Spleen (tissue), 11 donors: Measurements from ENCODE around the gene COL1A1. TPM values are rescaled to one million over a fixed set of nuclear protein-coding genes. Genes with fewer than 3 reads are reported as not detected.
A peak's percentile ranks its signal among the peaks of the same experiment; 100 is the strongest.

Experiments
- DNase-seq: peaks from one replicate; pipeline ENCODE4 v3.0.0-alpha.2; 2020
- H3K27ac ChIP-seq, 8 donors: fragments of 200-600 bp; sonication (generic) in 7 of 8; 1 replicate in 4 of 8; 2 replicates in 4 of 8; pipeline versions ENCODE4 v1.5.0 to v1.8.0; 2016 to 2021; ENCODE audit warnings: inconsistent platforms in 4 of 8, mild to moderate bottlenecking in 4 of 8, moderate library complexity in 1 of 8
- H3K27me3 ChIP-seq, 7 donors: fragments of 200-600 bp; sonication (generic) in 6 of 7; replicated peaks in 1 of 7; 1 replicate in 4 of 7; 2 replicates in 3 of 7; pipeline versions ENCODE4 v1.5.0 to v1.8.0; 2016 to 2021; ENCODE audit warnings: inconsistent platforms in 3 of 7, mild to moderate bottlenecking in 1 of 7
- H3K36me3 ChIP-seq, 6 donors: fragments of 200-600 bp; sonication (generic) in 5 of 6; 1 replicate in 4 of 6; 2 replicates in 2 of 6; pipeline versions ENCODE4 v1.5.0 to v1.8.0; 2016 to 2021; ENCODE audit warnings: inconsistent platforms in 2 of 6
- H3K4me1 ChIP-seq, 6 donors: fragments of 200-600 bp; sonication (generic) in 5 of 6; 1 replicate in 3 of 6; 2 replicates in 3 of 6; pipeline versions ENCODE4 v1.5.0 to v1.8.0; 2016 to 2021; ENCODE audit warnings: inconsistent platforms in 3 of 6
- H3K4me3 ChIP-seq, 8 donors: fragments of 200-600 bp; sonication (generic) in 7 of 8; 1 replicate in 4 of 8; 2 replicates in 4 of 8; pipeline versions ENCODE4 v1.5.0 to v1.8.0; 2016 to 2021; ENCODE audit warnings: inconsistent platforms in 4 of 8, mild to moderate bottlenecking in 4 of 8, moderate library complexity in 2 of 8
- H3K9me3 ChIP-seq, 8 donors: fragments of 200-600 bp; sonication (generic) in 7 of 8; 1 replicate in 4 of 8; 2 replicates in 4 of 8; pipeline versions ENCODE4 v1.5.0 to v1.8.0; 2016 to 2021; ENCODE audit warnings: inconsistent platforms in 4 of 8
- CTCF ChIP-seq, 11 experiments: fragments of 200-600 bp in 7 of 11; fragments of 450-650 bp in 4 of 11; sonication (generic) in 4 of 11; IDR thresholded peaks in 8 of 11; conservative IDR thresholded peaks in 3 of 11; 1 replicate in 7 of 11; 2 replicates in 4 of 11; pipeline versions ENCODE4 v1.4.0 to v1.8.0; 2016 to 2021; ENCODE audit warnings: antibody characterized with exemption in 11 of 11, inconsistent platforms in 4 of 11, mild to moderate bottlenecking in 1 of 11
- POLR2A ChIP-seq, 3 donors: fragments of 450-650 bp; IDR thresholded peaks; one replicate each; pipeline ENCODE4 v1.5.1; 2017; ENCODE audit warnings: antibody characterized with exemption in 3 of 3, mild to moderate bottlenecking in 1 of 3
- POLR2AphosphoS5 ChIP-seq, 3 donors: sonication (generic); formaldehyde crosslinking; IDR thresholded peaks; one replicate each; pipeline ENCODE4 v1.5.1; 2017; ENCODE audit warnings: antibody characterized with exemption in 3 of 3
- WGBS, 5 donors: extraction: QIAGEN DNeasy Blood & Tissue Kit in 3 of 5; methylation state at CpG; one replicate each; pipeline versions ENCODE4 v1.1.5 to v1.1.7; 2013 to 2018; 5-methylcytosine and 5-hydroxymethylcytosine counted together
- intact Hi-C: fragments of 100-400 bp; cut with DNase I; formaldehyde crosslinking; loops from one replicate; pipeline ENCODE4 v1.15.0; 2023; ENCODE audit warnings: low total_unique reads
- polyA plus RNA-seq, 3 donors: library from polyadenylated mRNA; stranded (reverse); fragments of 200-250 nt; gene quantifications; one replicate each; pipeline ENCODE4 v1.2.1, GENCODE V29; 2013
- total RNA-seq, 7 donors: library from RNA; depleted of rRNA in 3 of 7; stranded (reverse); fragments of >200 nt in 3 of 7; fragmentation: NEBNext Ultra II Directional in 4 of 7; extraction: Animal tissue kit (Norgen Biotek cat#: 25700) in 4 of 7; gene quantifications; one replicate each; pipeline versions ENCODE4 v1.1.0 to v1.2.1, GENCODE V29; 2016 to 2021
- donor health status: healthy with polysubstance abuse.
- donor health status: DM: no; HTN: no; CAD: no; lungs with moderate emphysema.
- donor health status: DM: no; HTN: no; CAD: no.
- donor health status: Bipolar disorder and iron deficiency.
- donor health status: healthy.
- donor health status: DM: no; HTN: no; CAD: no.
- donor health status: DM: yes; HTN: yes; CAD: no.

Gene COL1A1
- total and polyA plus RNA-seq, 10 donors = 7.1 to 458 (median 46.9) TPM

GRCh38 chr17:50154604-50155003, 46.8 kb downstream of the COL1A1 start:
- Histone ChIP-seq H3K9me3 (no peaks in the 10 kb centered on the region), H3K36me3 (no peaks in the 10 kb centered on the region), H3K4me3 (no peak overlapping the region), H3K4me1 (peaks cover 32 to 62% (median 40%) of the 10 kb centered on the region in 6 donors), H3K27ac (peak overlapping the region in 7 of 8 donors; percentile 29 to 99 (median 97)), H3K27me3 (no peaks in the 10 kb centered on the region)
- DNase-seq = no peak
- TF ChIP-seq POLR2A (IDR thresholded peaks at IDR 0.05) (no peak), CTCF (IDR thresholded peaks at IDR 0.05 in 8 of 11, conservative IDR thresholded peaks at IDR 0.05 in 3 of 11) (no peak), POLR2AphosphoS5 (IDR thresholded peaks at IDR 0.05) (no peak)
- intact Hi-C loops = no loop called here
- WGBS, 5 donors = 28 to 65% (median 33%) methylated on average over 1 of the region's 1 CpG

GRCh38 chr17:50153650-50154575, 47.5 kb downstream of the COL1A1 start:
- intact Hi-C loops = no loop called here
- Histone ChIP-seq H3K27me3 (no peaks in the 10 kb centered on the region), H3K27ac (peak overlapping the region; percentile 48 to 99 (median 97)), H3K4me3 (no peak overlapping the region), H3K36me3 (no peaks in the 10 kb centered on the region), H3K4me1 (peaks cover 32 to 68% (median 40%) of the 10 kb centered on the region in 6 donors), H3K9me3 (no peaks in the 10 kb centered on the region)
- DNase-seq = peak; percentile 81
- no peak for TF ChIP-seq POLR2A (IDR thresholded peaks at IDR 0.05)
- peak in 2 of 3 donors; percentile 36 to 42 for TF ChIP-seq POLR2AphosphoS5 (IDR thresholded peaks at IDR 0.05)
- no peak for TF ChIP-seq CTCF (IDR thresholded peaks at IDR 0.05 in 8 of 11, conservative IDR thresholded peaks at IDR 0.05 in 3 of 11)
- WGBS, 5 donors = 46 to 66% (median 53%) methylated on average over 13 to 16 of the region's 16 CpGs

DNA sequence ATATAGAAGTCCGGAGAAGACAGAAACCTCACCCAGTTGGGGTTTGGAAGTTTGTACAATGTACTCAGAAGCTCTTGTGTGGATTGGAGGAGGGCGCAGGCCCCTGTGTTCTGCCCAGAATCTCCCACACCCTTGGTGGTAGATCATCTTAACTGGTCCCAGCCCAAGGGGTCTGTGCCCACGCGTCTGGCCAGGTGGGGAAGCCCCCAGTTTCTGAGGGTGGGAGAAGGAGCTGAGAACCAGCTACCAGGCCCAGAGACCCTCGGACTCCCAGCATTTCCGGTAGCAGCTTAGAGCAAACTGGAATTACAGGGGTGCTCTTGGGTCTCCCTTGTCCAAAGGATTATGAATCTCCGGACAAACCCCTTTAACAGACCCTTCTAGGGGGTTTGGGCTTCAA, 48.7 kb downstream of the COL1A1 start:
- 51 to 89% (median 77%) methylated on average over 5 to 7 of the region's 7 CpGs for WGBS, 5 donors
- Histone ChIP-seq H3K36me3 (no peaks in the 10 kb centered on the region), H3K4me1 (peaks cover 38 to 74% (median 49%) of the 10 kb centered on the region in 6 donors), H3K9me3 (no peaks in the 10 kb centered on the region), H3K4me3 (peak overlapping the region in 3 of 8 donors; percentile 88 to 98 (median 94)), H3K27ac (peak overlapping the region; percentile 73 to 99 (median 97)), H3K27me3 (no peaks in the 10 kb centered on the region)
- TF ChIP-seq POLR2AphosphoS5 (IDR thresholded peaks at IDR 0.05) (no peak), POLR2A (IDR thresholded peaks at IDR 0.05) (no peak)
- intact Hi-C loops = no loop called here
- peak; percentile 77 for DNase-seq

DNA sequence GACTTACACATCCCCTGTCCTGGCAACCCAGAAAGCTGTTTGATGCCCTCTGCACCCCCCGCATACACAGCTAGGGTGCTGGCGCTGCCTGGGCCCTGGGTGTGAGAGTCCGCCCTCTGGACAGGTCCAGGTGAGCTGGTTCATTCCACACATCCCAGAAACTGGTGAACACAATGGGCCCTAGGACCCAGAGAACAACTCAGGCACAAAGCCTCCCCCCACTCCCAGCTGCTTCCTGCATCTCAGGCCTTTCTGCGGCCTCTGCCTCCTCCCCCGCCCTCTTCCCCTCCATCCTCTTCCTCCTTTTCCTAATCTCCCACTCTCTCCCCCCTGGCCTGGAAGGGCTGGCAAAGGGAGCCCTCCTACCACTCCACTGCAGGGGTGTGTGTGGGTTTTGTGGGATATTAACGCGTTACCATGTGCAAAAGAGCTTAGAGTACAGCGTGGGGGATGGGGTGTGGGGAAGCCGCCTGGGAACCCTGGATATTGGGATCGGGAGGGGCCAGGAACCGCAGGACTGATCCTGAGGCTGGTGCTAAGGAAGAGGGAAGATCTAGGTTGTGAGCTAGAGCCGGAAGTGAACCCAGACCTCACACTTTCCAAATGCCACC, 49.4 kb downstream of the COL1A1 start:
- intact Hi-C loops = no loop called here
- peak; percentile 93 for DNase-seq
- H3K9me3 ChIP-seq = no peaks in the 10 kb centered on the region
- H3K36me3 ChIP-seq = no peaks in the 10 kb centered on the region
- TF ChIP-seq CTCF (IDR thresholded peaks at IDR 0.05 in 8 of 11, conservative IDR thresholded peaks at IDR 0.05 in 3 of 11) (peak in 3 of 11 experiments; percentile 12 to 33 (median 15)), POLR2A (IDR thresholded peaks at IDR 0.05) (no peak), POLR2AphosphoS5 (IDR thresholded peaks at IDR 0.05) (peak; percentile 56 to 72 (median 64))
- WGBS, 5 donors = 0 to 2% (median 1%) methylated on average over 10 to 12 of the region's 12 CpGs
- peak overlapping the region; percentile 73 to 99 (median 97) for H3K27ac ChIP-seq
- peak overlapping the region; percentile 83 to 98 (median 88) for H3K4me3 ChIP-seq
- peaks cover 45 to 80% (median 55%) of the 10 kb centered on the region in 6 donors for H3K4me1 ChIP-seq
- no peaks in the 10 kb centered on the region for H3K27me3 ChIP-seq
